GM12801 (cell line): Measurements from ENCODE around the gene KRTAP10-1.

ENCODE experiments used
- CTCF ChIP-seq: IDR thresholded peaks from one replicate; pipeline ENCODE4 v1.5.1; 2011; ENCODE audit warnings: control low read depth; ENCODE audit not compliant: insufficient read length; ENCODE audit errors: extremely low read depth

Gene KRTAP10-1

GRCh38 chr21:44521928-44522752 lies 17.9 kb downstream of the KRTAP10-1 start:
- TF ChIP-seq CTCF: no peak

- TF ChIP-seq CTCF: no peak
Observed at GRCh38 chr21:44521301-44521927, 18.6 kb downstream of the KRTAP10-1 start.

GRCh38 chr21:44520326-44521300 lies 19.4 kb downstream of the KRTAP10-1 start:
- TF ChIP-seq CTCF: no peak

GRCh38 chr21:44519346-44520325 lies 20.4 kb downstream of the KRTAP10-1 start:
- TF ChIP-seq CTCF: no peak

GRCh38 chr21:44518686-44519085 lies 21.3 kb downstream of the KRTAP10-1 start:
- no peak for TF ChIP-seq CTCF

- no peak for TF ChIP-seq CTCF
Observed at GRCh38 chr21:44517175-44517899, 22.7 kb downstream of the KRTAP10-1 start.
